GM12801 (cell line): ENCODE results near the gene OLFM4.

Experiments used
- TF ChIP-seq, protein P1 (sequence below): IDR thresholded peaks from one replicate; pipeline ENCODE4 v1.5.1; 2011; ENCODE audit warnings: control low read depth; ENCODE audit not compliant: insufficient read length; ENCODE audit errors: extremely low read depth

The OLFM4 gene

DNA sequence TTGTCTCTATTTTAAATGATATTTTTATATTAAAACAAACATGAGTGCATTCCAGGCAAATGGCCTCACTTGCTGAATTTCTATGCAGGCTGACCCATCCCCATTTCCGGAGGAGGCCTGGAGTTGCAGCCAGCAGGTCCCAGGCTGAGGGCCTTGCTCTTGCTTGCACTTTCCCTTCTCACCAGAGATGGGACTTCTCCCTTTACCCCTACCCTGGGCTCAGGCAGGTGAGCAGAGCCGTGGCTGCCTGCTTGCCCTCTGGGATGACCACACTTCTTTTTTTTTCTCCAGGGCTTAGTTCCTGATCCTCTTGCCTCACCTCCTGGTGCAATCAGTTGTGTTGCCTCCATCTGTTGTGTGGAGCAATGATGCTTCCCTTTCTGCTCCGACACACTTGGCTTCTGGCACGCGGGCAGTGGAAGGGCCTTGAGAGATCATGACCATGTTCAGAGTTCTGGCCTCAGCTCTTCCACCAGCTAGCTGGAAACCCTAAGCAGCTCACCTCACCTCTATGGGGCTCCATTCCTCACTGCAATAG is 11.1 kb upstream of the OLFM4 start:
- TF ChIP-seq, protein P1, sequence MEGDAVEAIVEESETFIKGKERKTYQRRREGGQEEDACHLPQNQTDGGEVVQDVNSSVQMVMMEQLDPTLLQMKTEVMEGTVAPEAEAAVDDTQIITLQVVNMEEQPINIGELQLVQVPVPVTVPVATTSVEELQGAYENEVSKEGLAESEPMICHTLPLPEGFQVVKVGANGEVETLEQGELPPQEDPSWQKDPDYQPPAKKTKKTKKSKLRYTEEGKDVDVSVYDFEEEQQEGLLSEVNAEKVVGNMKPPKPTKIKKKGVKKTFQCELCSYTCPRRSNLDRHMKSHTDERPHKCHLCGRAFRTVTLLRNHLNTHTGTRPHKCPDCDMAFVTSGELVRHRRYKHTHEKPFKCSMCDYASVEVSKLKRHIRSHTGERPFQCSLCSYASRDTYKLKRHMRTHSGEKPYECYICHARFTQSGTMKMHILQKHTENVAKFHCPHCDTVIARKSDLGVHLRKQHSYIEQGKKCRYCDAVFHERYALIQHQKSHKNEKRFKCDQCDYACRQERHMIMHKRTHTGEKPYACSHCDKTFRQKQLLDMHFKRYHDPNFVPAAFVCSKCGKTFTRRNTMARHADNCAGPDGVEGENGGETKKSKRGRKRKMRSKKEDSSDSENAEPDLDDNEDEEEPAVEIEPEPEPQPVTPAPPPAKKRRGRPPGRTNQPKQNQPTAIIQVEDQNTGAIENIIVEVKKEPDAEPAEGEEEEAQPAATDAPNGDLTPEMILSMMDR: no peak

GRCh38 chr13:53018690-53019647 is 9.6 kb upstream of the OLFM4 start:
- TF ChIP-seq, protein P1: no peak

GRCh38 chr13:53020764-53021335 is 7.8 kb upstream of the OLFM4 start:
- TF ChIP-seq, protein P1: no peak

- TF ChIP-seq, protein P1: no peak
Observed at GRCh38 chr13:53023246-53023645, 5.4 kb upstream of the OLFM4 start.

GRCh38 chr13:53028063-53028462 is 550 bp upstream of the OLFM4 start:
- TF ChIP-seq, protein P1: no peak

DNA sequence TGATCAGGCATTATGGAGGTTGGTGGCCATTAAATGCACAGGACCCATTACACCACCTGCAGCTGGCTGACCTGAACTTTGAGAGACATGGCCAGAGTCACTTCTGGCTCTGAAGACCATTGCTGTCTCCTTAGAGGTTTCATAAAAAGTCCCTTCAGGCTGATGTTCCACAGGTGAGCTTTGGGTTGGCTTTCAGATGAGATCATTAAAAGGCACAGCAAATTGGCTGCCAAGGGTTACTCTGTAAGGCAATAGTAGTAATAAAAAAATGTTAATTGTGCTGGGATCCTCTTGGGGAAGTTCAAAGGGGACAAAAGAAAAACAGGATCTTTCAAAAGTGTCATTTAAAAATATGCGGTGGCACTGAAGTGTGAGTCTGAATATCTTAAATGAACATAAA is 4.2 kb downstream of the OLFM4 start:
- TF ChIP-seq, protein P1: no peak

DNA sequence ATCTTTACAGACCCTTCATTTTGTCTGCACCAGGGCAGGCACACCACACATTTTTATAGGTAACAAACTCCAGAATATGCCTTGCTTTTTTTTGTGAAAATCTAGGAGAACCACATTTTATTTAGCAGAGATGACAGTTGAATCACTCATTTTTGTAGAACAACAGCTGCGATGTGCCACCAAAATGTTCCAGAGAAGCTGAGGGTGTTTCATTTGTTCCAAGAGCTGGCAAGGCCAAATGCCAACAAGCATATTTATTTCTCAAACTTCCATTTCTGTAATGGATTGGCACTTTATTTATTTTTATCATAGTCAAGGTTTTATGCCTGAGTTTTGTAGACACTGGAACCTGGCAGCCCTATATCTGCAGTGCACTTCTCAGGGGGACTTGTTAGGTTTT is 10.4 kb downstream of the OLFM4 start:
- TF ChIP-seq, protein P1: no peak
